Measurements from ENCODE around the gene IRF5.

DNA sequence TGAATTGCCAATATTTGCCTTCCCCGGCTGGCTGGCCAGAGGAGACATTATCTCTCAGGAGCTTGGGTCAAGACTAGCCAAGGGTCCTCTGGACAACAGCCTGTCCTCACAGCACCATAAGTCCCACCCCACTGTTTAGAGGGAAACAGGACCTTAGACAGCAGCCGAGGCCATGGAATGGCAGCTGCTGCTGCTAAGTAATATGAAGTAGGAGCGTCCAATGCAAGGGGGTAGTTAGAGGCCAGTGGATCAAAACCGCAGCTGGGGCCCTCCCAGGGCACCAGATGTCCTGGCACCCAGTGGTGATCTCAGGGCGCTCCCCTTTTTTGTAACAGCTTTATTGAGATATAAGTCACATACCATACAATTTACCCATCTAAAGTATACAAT lies 14.3 kb upstream of the IRF5 start:
- no peak for TF ChIP-seq CTCF (IDR thresholded peaks at IDR 0.05)
- no peak for TF ChIP-seq POLR2AphosphoS5 (IDR thresholded peaks at IDR 0.05)
- no peak for TF ChIP-seq POLR2A (IDR thresholded peaks at IDR 0.05; ENCODE audit: low read depth)
